ENCODE measurements around the gene TMED9.
"Not testable (repeated sequence)": the region's sequence is repeated elsewhere in the genome, so short reads cannot be mapped to it uniquely, and the experiment has no call there.

DNA sequence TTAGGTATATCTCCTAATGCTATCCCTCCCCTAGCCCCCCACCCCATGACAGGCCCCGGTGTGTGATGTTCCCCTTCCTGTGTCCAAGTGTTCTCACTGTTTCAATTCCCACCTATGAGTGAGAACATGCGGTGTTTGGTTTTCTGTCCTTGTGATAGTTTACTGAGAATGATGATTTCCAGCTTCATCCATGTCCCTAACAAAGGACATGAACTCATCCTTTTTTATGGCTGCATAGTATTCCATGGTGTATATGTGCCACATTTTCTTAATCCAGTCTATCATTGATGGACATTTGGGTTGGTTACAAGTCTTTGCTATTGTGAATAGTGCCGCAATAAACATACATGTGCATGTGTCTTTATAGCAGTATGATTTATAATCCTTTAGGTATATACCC lies 42.9 kb downstream of the TMED9 start:
- TF ChIP-seq CTCF, POLR2A (IDR thresholded peaks at IDR 0.05): not testable (repeated sequence)

All from tibial nerve (tissue), 3 donors.